Parathyroid adenoma (tissue), 2 donors: ENCODE measurements around the gene NUP205.
"Not testable (repeated sequence)": the region's sequence is repeated elsewhere in the genome, so short reads cannot be mapped to it uniquely, and the experiment has no call there.

Experiments
- H2AFZ ChIP-seq: fragments of 300-600 bp; sonication (generic); one replicate; pipeline ENCODE4 v1.7.0; 2017; ENCODE audit warnings: antibody characterized with exemption, mild to moderate bottlenecking
- H3K27ac ChIP-seq: fragments of 300-600 bp; sonication (generic); one replicate; pipeline ENCODE4 v1.7.0; 2017
- H3K27me3 ChIP-seq: fragments of 300-600 bp; sonication (generic); one replicate; pipeline ENCODE4 v1.7.0; 2017; ENCODE audit warnings: low read length; ENCODE audit not compliant: control insufficient read depth, insufficient read depth
- H3K36me3 ChIP-seq: fragments of 300-600 bp; sonication (generic); one replicate; pipeline ENCODE4 v1.7.0; 2017; ENCODE audit warnings: low read length; ENCODE audit not compliant: control insufficient read depth, insufficient read depth
- H3K4me1 ChIP-seq: fragments of 300-600 bp; sonication (generic); one replicate; pipeline ENCODE4 v1.7.0; 2017; ENCODE audit warnings: control low read depth
- H3K4me2 ChIP-seq: fragments of 300-600 bp; sonication (generic); one replicate; pipeline ENCODE4 v1.7.0; 2017; ENCODE audit warnings: low read length
- H3K4me3 ChIP-seq: fragments of 300-600 bp; sonication (generic); one replicate; pipeline ENCODE4 v1.7.0; 2017; ENCODE audit warnings: low read depth, low read length
- H3K79me2 ChIP-seq: fragments of 300-600 bp; sonication (generic); one replicate; pipeline ENCODE4 v1.7.0; 2017; ENCODE audit warnings: control low read depth
- H3K9ac ChIP-seq: fragments of 300-600 bp; sonication (generic); one replicate; pipeline ENCODE4 v1.7.0; 2017; ENCODE audit warnings: mild to moderate bottlenecking
- H3K9me3 ChIP-seq: fragments of 300-600 bp; sonication (generic); one replicate; pipeline ENCODE4 v1.7.0; 2017; ENCODE audit warnings: low read length; ENCODE audit not compliant: control insufficient read depth
- TF ChIP-seq, protein P1 (sequence below): fragments of 300-600 bp; sonication (generic); IDR thresholded peaks from one replicate; pipeline ENCODE4 v1.7.0; 2017; ENCODE audit warnings: antibody characterized with exemption, mild to moderate bottlenecking
- donor health status: primary hyperparathyroidism.

Gene NUP205

DNA sequence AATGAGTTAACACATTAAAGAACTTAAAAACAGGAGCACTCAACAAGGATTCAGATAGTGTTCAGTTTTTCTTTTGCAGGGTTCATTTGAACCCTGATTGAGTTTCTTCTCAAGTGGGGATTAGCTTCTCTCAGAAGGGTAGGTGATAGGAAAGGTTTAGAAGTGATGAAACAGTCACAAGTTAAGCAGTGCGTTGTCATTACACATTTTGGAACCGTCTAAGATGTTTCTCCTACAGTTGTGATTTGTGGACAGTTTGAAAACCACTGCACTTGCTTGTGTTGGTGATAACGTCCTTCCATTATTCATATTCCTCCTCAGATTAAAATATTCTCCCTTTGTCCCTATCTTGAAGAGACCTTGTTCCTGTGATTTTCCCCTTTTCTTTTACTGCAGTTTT is 107.3 kb downstream of the NUP205 start:
- Histone ChIP-seq H3K4me3 (no peak overlapping the region), H3K27ac (no peak overlapping the region), H3K27me3 (no peaks in the 10 kb centered on the region), H3K79me2 (peaks cover 50% of the 10 kb centered on the region), H3K9ac (no peak overlapping the region), H3K9me3 (no peaks in the 10 kb centered on the region), H3K36me3 (no peaks in the 10 kb centered on the region), H3K4me2 (no peak overlapping the region), H3K4me1 (peaks cover 5% of the 10 kb centered on the region), H2AFZ (no peak overlapping the region)
- TF ChIP-seq, protein P1, sequence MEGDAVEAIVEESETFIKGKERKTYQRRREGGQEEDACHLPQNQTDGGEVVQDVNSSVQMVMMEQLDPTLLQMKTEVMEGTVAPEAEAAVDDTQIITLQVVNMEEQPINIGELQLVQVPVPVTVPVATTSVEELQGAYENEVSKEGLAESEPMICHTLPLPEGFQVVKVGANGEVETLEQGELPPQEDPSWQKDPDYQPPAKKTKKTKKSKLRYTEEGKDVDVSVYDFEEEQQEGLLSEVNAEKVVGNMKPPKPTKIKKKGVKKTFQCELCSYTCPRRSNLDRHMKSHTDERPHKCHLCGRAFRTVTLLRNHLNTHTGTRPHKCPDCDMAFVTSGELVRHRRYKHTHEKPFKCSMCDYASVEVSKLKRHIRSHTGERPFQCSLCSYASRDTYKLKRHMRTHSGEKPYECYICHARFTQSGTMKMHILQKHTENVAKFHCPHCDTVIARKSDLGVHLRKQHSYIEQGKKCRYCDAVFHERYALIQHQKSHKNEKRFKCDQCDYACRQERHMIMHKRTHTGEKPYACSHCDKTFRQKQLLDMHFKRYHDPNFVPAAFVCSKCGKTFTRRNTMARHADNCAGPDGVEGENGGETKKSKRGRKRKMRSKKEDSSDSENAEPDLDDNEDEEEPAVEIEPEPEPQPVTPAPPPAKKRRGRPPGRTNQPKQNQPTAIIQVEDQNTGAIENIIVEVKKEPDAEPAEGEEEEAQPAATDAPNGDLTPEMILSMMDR, result no peak

DNA sequence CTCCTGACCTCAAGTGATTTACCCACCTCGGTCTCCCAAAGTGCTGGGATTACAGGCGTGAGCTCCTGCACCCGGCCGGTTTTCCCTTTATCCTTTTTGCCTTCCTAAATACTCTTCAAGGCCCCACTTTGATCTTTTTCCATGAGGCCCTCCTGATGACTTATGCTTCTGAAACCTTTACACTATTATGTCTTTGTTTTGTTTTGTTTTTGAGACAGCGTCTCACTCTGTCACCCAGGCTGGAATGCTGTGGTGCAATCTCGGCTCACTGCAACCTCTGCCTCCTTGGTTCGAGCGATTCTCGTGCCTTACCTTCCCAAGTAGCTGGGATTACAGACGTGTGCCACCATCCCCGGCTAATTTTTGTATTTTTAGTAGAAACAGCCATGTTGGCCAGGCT is 108.4 kb downstream of the NUP205 start:
- Histone ChIP-seq H3K27me3 (no peaks in the 10 kb centered on the region), H3K4me1 (peaks cover 5% of the 10 kb centered on the region), H3K4me3 (no peak overlapping the region), H3K27ac (no peak overlapping the region), H3K4me2 (no peak overlapping the region), H3K79me2 (peaks cover 50% of the 10 kb centered on the region), H3K9ac (no peak overlapping the region), H2AFZ (no peak overlapping the region), H3K36me3 (no peaks in the 10 kb centered on the region), H3K9me3 (no peaks in the 10 kb centered on the region)
- TF ChIP-seq, protein P1, result no peak

DNA sequence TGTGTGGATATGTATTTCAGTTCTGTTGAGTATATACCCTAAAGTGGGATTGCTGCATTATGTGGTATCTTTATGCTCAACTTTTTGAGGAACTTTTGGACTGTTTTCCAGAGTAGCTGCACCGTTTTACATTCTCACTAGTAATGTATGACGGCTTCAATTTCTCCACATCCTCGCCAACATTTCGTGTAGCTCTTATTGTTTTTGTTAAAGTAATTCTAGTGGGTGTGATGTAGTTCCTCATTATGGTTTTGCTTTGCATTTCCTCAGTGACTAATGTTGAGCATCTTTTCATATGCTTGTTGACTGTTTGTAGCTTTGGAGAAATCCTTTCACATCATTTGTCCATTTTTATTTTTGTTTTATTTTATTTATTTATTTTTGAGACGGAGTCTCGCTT is 109.1 kb downstream of the NUP205 start:
- Histone ChIP-seq H3K4me1 (peaks cover 5% of the 10 kb centered on the region), H3K4me2 (no peak overlapping the region), H2AFZ (no peak overlapping the region), H3K9me3 (no peaks in the 10 kb centered on the region), H3K79me2 (peaks cover 50% of the 10 kb centered on the region), H3K9ac (no peak overlapping the region), H3K36me3 (no peaks in the 10 kb centered on the region), H3K4me3 (no peak overlapping the region), H3K27ac (no peak overlapping the region), H3K27me3 (no peaks in the 10 kb centered on the region)
- TF ChIP-seq, protein P1, result no peak

DNA sequence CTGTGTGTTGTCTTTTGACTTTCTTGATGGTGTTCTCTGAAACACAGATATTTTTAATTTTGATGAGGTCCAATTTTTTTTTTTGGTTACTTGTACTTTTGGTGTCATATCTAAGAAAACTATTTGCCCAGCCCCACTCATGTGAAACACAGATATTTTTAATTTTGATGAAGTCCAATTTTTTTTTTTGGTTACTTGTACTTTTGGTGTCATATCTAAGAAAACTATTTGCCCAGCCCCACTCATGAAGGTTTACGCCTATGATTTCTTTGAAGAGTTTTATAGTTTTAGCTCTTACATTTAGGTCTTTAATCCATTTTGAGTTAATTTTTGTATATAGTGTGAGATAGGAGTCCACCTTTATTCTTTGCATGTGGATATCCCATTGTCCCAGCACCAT is 109.9 kb downstream of the NUP205 start:
- H3K4me2 ChIP-seq, H3K4me1 ChIP-seq: not testable (repeated sequence)

DNA sequence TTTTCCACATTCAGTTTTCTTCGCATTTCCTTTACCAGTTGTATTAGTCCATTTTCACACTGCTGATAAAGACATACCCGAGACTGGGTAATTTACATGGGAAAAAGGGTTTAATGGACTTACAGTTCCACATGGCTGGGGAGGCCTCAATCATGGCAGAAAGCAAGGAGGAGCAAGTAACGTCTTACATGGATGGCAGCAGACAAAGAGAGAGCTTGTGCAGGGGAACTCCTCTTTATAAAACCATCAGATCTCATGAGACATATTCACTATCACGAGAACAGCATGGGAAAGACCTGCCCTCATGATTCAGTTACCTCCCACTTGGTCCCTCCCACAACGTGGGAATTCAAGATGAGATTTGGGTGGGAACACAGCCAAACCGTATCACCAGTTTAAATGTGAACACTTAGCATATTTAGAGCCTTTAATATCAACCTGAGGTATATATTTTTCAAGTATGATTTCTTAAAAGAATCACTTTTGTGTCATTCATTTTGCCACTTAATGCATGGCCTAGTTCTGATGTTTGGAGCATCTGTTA is 111.2 kb downstream of the NUP205 start:
- H3K27ac ChIP-seq, H2AFZ ChIP-seq: not testable (repeated sequence)

More for the DNA sequence above, 109.9 kb downstream of the NUP205 start:
- H3K27ac ChIP-seq, H3K9me3 ChIP-seq, H3K36me3 ChIP-seq, H2AFZ ChIP-seq, H3K9ac ChIP-seq, H3K4me3 ChIP-seq, H3K27me3 ChIP-seq: not testable (repeated sequence)
- H3K79me2 ChIP-seq, result peaks cover 50% of the 10 kb centered on the region

DNA sequence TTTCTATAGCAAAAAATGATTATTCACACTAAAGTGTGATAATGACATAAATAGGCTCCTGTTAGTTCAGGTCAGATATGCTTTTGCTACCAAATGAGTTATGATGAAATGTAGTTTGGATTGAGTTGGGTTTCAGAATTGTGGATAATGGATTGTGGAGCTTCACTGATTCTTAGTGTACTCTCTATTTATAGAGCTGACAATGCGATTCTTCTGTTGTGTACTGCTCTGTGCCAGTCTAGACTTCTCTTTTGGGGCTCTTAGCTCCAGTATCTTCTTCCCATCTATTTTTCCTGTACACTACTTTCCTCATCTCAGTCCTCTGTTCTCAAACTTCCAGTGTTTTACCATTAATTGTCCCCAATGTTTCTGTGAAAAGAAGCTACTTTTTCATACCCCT is 112.1 kb downstream of the NUP205 start:
- H3K4me2 ChIP-seq, result no peak overlapping the region
- H2AFZ ChIP-seq, result no peak overlapping the region
- no peaks in the 10 kb centered on the region for H3K36me3 ChIP-seq
- H3K4me3 ChIP-seq, result no peak overlapping the region
- H3K9ac ChIP-seq, result no peak overlapping the region
- H3K27me3 ChIP-seq, result no peaks in the 10 kb centered on the region
- no peaks in the 10 kb centered on the region for H3K9me3 ChIP-seq
- H3K79me2 ChIP-seq, result peaks cover 34% of the 10 kb centered on the region
- no peak overlapping the region for H3K27ac ChIP-seq
- TF ChIP-seq, protein P1, result no peak
- H3K4me1 ChIP-seq, result no peaks in the 10 kb centered on the region

More for the DNA sequence above, 111.2 kb downstream of the NUP205 start:
- not testable (repeated sequence) for H3K4me3 ChIP-seq, H3K27me3 ChIP-seq, H3K9me3 ChIP-seq, H3K4me2 ChIP-seq, H3K36me3 ChIP-seq, H3K4me1 ChIP-seq, H3K9ac ChIP-seq
- H3K79me2 ChIP-seq, result peaks cover 39% of the 10 kb centered on the region
